NCI-H774 (cell line): ENCODE data around the gene PCBP2.
"Not testable (repeated sequence)": the region's sequence is repeated elsewhere in the genome, so short reads cannot be mapped to it uniquely, and the experiment has no call there.

Experiments
- DNase-seq: peaks from one replicate; lab custom pipeline; 2025; lab: John Stamatoyannopoulos, UW

PCBP2 gene

DNA sequence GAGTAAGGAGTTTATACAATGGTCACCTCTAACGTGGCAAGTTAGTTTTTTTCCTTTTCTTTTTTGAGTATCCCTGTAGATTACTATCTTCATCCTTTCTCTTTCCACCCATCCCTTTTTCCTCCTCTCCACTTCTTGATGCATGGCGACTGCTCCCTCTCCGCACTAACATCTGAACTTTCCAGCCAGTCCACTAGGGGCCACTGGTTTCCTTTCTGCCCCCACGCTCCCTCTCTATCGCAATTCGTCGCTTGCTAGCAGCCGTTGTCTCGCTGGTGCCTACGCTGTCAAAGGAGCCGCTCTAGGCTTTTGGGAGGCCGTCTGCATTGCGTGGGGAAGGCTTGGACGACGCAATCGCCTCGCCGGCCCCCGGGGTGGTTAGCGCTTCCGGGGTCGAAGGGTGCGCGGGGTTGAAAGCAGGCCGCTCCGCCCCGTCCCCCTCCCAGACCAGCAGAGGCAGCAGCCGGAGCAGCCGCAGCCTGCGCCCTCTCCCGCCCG, at the start of gene PCBP2:
Gene PCBP2, plus strand, starts transcription at position 442 of the 498 bp plus-strand sequence. CDS start 2,699 bp downstream, outside the sequence.
- peak; percentile 100 for DNase-seq

GRCh38 chr12:53402351-53402750, 49.6 kb upstream of the PCBP2 start:
- DNase-seq, result not testable (repeated sequence)

DNA sequence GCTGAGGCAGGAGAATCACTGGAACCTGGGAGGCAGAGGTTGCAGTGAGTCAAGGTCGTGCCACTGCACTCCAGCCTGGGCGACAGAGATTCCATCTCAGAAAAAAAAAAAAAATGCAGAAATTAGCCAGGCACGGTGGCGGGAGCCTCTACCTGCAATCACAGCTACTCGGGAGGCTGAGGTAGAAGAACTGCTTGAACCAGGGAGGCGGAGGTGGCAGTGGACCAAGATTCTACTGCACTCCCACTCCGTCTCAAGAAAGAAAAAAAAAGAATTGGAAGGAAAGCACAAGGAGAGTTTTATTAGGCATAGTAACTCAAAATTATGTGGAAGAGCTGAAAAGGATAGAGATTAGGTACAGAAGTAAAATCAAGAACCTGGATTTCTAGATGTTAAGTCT, 49.0 kb upstream of the PCBP2 start:
- no peak for DNase-seq

GRCh38 chr12:53410951-53411350, 41.0 kb upstream of the PCBP2 start:
- DNase-seq, result no peak

GRCh38 chr12:53413485-53414204, 38.3 kb upstream of the PCBP2 start:
- no peak for DNase-seq

DNA sequence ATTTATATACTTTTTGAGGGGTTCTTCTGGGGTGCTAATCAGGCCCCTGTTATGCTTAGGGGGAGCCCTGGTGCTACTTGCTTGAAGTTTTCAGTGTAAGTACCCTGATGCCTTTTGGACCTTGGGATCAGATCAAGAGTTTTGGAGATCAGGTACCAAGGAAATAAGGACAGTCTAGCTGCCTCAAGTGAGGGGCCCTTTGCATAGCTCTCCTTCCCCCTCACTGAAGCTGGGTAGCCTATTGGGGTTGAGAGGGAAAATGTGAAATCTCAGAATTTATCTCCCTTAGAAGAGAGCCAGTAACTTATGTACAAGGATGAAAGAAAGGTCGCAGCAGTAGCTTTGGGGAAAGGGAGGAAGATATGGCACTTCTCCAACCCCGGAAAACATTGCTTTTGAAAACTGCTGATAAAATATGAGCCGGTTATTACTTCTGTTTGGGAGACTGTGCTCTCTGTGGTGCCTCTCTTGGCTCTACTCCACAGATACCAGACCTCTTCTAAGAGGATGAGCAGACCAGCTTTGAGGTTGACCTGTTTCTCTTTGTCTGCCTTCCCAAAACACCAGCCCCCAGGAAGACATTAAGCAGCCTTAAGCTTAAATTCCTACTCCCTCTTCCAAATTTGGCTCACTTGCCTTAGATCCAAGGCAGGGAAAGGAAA, 37.0 kb upstream of the PCBP2 start:
- no peak for DNase-seq

GRCh38 chr12:53415752-53416389, 36.0 kb upstream of the PCBP2 start:
- DNase-seq, result not testable (repeated sequence)

DNA sequence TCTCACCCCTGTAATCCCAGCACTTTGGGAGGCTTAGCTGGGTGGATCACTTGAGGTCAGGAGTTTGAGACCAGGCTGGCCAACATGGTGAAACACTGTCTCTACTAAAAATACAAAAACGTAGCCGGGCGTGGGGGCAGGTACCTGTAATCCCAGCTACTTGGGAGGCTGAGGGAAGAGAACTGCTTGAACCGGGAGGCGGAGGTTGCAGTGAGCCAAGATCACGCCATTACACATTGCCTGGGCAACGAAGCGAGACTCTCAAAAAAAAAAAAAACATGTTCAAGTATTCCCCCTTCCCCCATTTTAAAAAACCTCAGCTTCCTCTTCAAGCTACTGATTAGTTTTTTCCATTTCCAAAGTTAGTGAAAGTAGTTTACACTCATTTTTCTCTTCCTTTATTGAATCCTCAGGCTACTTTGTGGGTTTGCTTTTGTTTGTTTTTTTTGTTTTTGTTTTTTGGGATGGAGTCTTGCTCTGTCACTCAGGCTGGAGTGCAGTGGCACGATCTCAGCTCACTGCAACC, 34.5 kb upstream of the PCBP2 start:
- DNase-seq, result not testable (repeated sequence)

- DNase-seq, result no peak
Measured at GRCh38 chr12:53418221-53418620, 33.7 kb upstream of the PCBP2 start.

- no peak for DNase-seq
Measured at GRCh38 chr12:53419756-53420155, 32.1 kb upstream of the PCBP2 start.

- not testable (repeated sequence) for DNase-seq
Measured at GRCh38 chr12:53422247-53422646, 29.7 kb upstream of the PCBP2 start.

GRCh38 chr12:53423597-53423996, 28.3 kb upstream of the PCBP2 start, which contains the start of gene AMHR2:
Gene AMHR2 (plus strand): TSS chr12:53423855. CDS start chr12:53423935, 80 bp downstream.
- DNase-seq, result no peak

DNA sequence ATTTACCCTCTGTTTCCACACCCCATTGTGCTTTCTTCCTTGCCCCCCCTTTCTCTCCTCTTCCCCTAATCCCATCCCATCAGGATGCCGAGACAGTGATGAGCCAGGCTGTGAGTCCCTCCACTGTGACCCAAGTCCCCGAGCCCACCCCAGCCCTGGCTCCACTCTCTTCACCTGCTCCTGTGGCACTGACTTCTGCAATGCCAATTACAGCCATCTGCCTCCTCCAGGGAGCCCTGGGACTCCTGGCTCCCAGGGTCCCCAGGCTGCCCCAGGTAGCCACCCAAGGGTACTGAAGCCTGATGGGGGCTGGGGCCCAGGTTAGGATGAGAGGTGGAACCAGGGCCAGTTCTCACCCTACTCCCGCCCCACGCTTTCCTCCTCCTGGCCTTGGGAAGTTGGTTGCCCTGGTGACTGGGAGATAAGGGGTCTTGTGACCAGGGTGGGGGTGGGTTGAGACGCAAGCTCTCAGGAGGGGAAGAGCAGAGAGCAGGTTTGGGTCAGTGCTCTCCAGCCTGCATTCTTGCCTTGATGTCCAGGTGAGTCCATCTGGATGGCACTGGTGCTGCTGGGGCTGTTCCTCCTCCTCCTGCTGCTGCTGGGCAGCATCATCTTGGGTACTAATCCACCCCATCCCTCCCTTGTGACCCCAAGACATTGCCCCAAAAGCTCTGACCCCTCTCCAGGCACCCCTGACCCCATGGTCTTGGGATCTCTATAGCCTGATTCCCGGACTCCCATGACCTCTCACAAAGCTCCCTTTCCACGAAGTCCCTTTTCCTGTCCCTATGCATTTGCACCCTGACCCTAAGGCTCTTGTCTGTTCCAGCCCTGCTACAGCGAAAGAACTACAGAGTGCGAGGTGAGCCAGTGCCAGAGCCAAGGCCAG, 27.0 kb upstream of the PCBP2 start:
- no peak for DNase-seq

DNA sequence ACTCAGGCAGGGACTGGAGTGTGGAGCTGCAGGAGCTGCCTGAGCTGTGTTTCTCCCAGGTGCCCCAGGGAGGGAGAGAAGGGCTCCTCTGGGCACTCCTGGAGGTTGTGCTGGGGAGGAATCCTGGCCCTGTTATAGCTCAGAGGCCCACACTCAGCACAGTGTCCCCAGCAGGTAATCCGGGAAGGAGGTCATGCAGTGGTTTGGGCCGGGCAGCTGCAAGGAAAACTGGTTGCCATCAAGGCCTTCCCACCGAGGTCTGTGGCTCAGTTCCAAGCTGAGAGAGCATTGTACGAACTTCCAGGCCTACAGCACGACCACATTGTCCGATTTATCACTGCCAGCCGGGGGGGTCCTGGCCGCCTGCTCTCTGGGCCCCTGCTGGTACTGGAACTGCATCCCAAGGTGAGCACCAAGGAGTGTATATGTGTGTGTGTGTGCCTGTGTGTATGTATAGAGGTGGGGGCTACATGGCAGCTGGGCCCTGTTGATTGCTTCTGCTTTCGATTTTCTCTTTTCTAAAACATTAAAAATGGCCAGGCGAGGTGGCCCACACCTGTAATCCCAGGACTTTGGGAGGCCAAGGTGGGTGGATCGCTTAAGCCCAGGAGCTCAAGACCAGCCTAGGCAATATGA, 26.3 kb upstream of the PCBP2 start:
- no peak for DNase-seq

GRCh38 chr12:53427905-53428594, 23.9 kb upstream of the PCBP2 start:
- DNase-seq, result no peak

DNA sequence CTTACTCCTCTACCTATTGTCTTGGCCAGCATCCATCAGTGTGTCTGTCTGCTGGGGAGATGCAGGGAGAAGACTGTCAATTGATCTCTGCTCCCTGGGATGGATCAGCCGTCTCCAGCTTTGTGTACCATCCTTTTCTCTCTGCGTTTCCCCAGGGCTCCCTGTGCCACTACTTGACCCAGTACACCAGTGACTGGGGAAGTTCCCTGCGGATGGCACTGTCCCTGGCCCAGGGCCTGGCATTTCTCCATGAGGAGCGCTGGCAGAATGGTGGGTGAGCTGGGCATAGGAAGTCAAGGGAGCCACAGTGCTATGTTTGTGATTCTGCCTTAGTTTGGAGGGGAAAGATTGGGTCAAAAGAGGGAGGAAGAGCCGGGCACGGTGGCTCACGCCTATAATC, 23.2 kb upstream of the PCBP2 start:
- no peak for DNase-seq

GRCh38 chr12:53430116-53430515, 21.8 kb upstream of the PCBP2 start:
- no peak for DNase-seq

DNA sequence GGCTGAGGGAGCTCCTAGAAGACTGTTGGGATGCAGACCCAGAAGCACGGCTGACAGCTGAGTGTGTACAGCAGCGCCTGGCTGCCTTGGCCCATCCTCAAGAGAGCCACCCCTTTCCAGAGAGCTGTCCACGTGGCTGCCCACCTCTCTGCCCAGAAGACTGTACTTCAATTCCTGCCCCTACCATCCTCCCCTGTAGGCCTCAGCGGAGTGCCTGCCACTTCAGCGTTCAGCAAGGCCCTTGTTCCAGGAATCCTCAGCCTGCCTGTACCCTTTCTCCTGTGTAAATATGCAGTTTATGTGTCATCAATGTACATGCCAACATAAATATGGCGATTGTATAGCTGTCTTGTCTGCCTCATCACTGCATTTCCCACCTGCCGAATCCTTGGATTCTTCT, 20.7 kb upstream of the PCBP2 start:
- no peak for DNase-seq

- not testable (repeated sequence) for DNase-seq
Measured at GRCh38 chr12:53435326-53435725, 16.6 kb upstream of the PCBP2 start.

GRCh38 chr12:53439582-53439981, 12.3 kb upstream of the PCBP2 start:
- DNase-seq, result not testable (repeated sequence)
